ENCODE measurements around the gene CLDN24. TPM values are rescaled to one million over a fixed set of nuclear protein-coding genes. Genes with fewer than 3 reads are reported as not detected.

The CLDN24 gene
- polyA plus RNA-seq, 1 of the 3 experiments (the other 2 are of a cell fraction): not detected

GRCh38 chr4:183362916-183363542, 40.8 kb upstream of the CLDN24 start:
- no peaks in the 10 kb centered on the region for H3K79me2 ChIP-seq (ENCODE audit: insufficient read depth)
- no peak overlapping the region for H3K27ac ChIP-seq (ENCODE audit: low read depth in 2 of 2, low read length in 1 of 2)
- DNase-seq: no peak
- no peaks in the 10 kb centered on the region for H4K20me1 ChIP-seq (ENCODE audit: insufficient read depth)
- TF ChIP-seq TEAD4 (IDR thresholded peaks at IDR 0.05; ENCODE audit: borderline replicate concordance, insufficient read depth) (no peak), CTCF (IDR thresholded peaks at IDR 0.05) (no peak), ELF1 (IDR thresholded peaks at IDR 0.05) (no peak), EP300 (IDR thresholded peaks at IDR 0.05; ENCODE audit: borderline replicate concordance in 1 of 2, low read depth in 1 of 2, low read length in 1 of 2) (no peak), FOXM1 (IDR thresholded peaks at IDR 0.05; ENCODE audit: low read depth) (no peak), RFX5 (IDR thresholded peaks at IDR 0.05; ENCODE audit: low read length) (no peak), SMC3 (IDR thresholded peaks at IDR 0.05; ENCODE audit: low read depth, low read length) (no peak), GATA2 (CRISPR knock-in tag; IDR thresholded peaks at IDR 0.05) (no peak), SIN3A (IDR thresholded peaks at IDR 0.05; ENCODE audit: borderline replicate concordance, low read depth, low read length) (no peak)
- TF ChIP-seq, protein P1, sequence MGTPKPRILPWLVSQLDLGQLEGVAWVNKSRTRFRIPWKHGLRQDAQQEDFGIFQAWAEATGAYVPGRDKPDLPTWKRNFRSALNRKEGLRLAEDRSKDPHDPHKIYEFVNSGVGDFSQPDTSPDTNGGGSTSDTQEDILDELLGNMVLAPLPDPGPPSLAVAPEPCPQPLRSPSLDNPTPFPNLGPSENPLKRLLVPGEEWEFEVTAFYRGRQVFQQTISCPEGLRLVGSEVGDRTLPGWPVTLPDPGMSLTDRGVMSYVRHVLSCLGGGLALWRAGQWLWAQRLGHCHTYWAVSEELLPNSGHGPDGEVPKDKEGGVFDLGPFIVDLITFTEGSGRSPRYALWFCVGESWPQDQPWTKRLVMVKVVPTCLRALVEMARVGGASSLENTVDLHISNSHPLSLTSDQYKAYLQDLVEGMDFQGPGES (IDR thresholded peaks at IDR 0.05; ENCODE audit: low read depth, low read length): no peak
- H3K9ac ChIP-seq: no peak overlapping the region
- H3K4me1 ChIP-seq (ENCODE audit: control insufficient read depth in 1 of 2, insufficient read depth in 2 of 2, low read depth in 1 of 2, low read length in 1 of 2): 0 out of 4 replicates have a peak, but pooled peaks cover 0 to 7% of the 10 kb centered on the region in 2 experiments
- ChIA-PET CTCF (interaction anchor here (1.6 kb wide), 1 partner anchor 44 kb away, joined by 3 read pairs; no protein-coding TSS in a partner anchor), POLR2A (no interaction called here)
- H3K9me3 ChIP-seq: no peaks in the 10 kb centered on the region
- H3F3A ChIP-seq (replicated peaks; ENCODE audit: insufficient read depth): peaks cover 13% of the 10 kb centered on the region
- no peak overlapping the region for H2AFZ ChIP-seq (ENCODE audit: low read depth)
- no peak overlapping the region for H3K4me2 ChIP-seq
- H3K36me3 ChIP-seq (replicated peaks in 1 of 2; ENCODE audit: control insufficient read depth in 1 of 2, insufficient read depth in 2 of 2, low read length in 1 of 2): no peaks in the 10 kb centered on the region
- WGBS (ENCODE audit: low lambda C conversion rate): 79% methylated on average over 15 of the region's 15 CpGs
- H3K4me3 ChIP-seq (ENCODE audit: low read depth in 2 of 2, low read length in 1 of 2): no peak overlapping the region
- H3K9me2 ChIP-seq: no peaks in the 10 kb centered on the region
- H3K27me3 ChIP-seq (ENCODE audit: insufficient read depth): no peaks in the 10 kb centered on the region

- no peaks in the 10 kb centered on the region for H3K79me2 ChIP-seq (ENCODE audit: insufficient read depth)
- H3K36me3 ChIP-seq (replicated peaks in 1 of 2; ENCODE audit: control insufficient read depth in 1 of 2, insufficient read depth in 2 of 2, low read length in 1 of 2): no peaks in the 10 kb centered on the region
- TF ChIP-seq, protein P2, sequence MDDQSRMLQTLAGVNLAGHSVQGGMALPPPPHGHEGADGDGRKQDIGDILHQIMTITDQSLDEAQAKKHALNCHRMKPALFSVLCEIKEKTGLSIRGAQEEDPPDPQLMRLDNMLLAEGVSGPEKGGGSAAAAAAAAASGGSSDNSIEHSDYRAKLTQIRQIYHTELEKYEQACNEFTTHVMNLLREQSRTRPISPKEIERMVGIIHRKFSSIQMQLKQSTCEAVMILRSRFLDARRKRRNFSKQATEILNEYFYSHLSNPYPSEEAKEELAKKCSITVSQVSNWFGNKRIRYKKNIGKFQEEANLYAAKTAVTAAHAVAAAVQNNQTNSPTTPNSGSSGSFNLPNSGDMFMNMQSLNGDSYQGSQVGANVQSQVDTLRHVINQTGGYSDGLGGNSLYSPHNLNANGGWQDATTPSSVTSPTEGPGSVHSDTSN (IDR thresholded peaks at IDR 0.05): no peak
- TF ChIP-seq YY1 (IDR thresholded peaks at IDR 0.05; ENCODE audit: low read depth): no peak
- no peak for TF ChIP-seq SIN3A (IDR thresholded peaks at IDR 0.05; ENCODE audit: borderline replicate concordance, low read depth, low read length)
- TF ChIP-seq NRF1 (IDR thresholded peaks at IDR 0.05; ENCODE audit: low read depth, low read length): no peak
- no peak for TF ChIP-seq ELF1 (IDR thresholded peaks at IDR 0.05)
- no peak for TF ChIP-seq TAF1 (IDR thresholded peaks at IDR 0.05; ENCODE audit: borderline replicate concordance, low read depth, low read length)
- TF ChIP-seq JUND (IDR thresholded peaks at IDR 0.05): no peak
- TF ChIP-seq GATA2 (CRISPR knock-in tag; IDR thresholded peaks at IDR 0.05): no peak
- no peak for TF ChIP-seq ZBTB33 (IDR thresholded peaks at IDR 0.05; ENCODE audit: borderline replicate concordance, low read depth)
- TF ChIP-seq, protein P3, sequence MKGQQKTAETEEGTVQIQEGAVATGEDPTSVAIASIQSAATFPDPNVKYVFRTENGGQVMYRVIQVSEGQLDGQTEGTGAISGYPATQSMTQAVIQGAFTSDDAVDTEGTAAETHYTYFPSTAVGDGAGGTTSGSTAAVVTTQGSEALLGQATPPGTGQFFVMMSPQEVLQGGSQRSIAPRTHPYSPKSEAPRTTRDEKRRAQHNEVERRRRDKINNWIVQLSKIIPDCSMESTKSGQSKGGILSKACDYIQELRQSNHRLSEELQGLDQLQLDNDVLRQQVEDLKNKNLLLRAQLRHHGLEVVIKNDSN (IDR thresholded peaks at IDR 0.05; ENCODE audit: borderline replicate concordance, low read depth): no peak
- no peak for TF ChIP-seq FOXM1 (IDR thresholded peaks at IDR 0.05; ENCODE audit: low read depth)
- no peak for TF ChIP-seq FOXJ3 (CRISPR knock-in tag; IDR thresholded peaks at IDR 0.05)
- no peak for TF ChIP-seq RCOR1 (IDR thresholded peaks at IDR 0.05; ENCODE audit: low read length)
- no peak for TF ChIP-seq TCF12 (IDR thresholded peaks at IDR 0.05)
- TF ChIP-seq FOSL2 (IDR thresholded peaks at IDR 0.05; ENCODE audit: borderline replicate concordance, low read depth): no peak
- no peak for DNase-seq
- no peaks in the 10 kb centered on the region for H3K9me2 ChIP-seq
- H3K4me1 ChIP-seq (ENCODE audit: control insufficient read depth in 1 of 2, insufficient read depth in 2 of 2, low read depth in 1 of 2, low read length in 1 of 2): 0 out of 4 replicates have a peak, but pooled peaks cover 0 to 7% of the 10 kb centered on the region in 2 experiments
- H3K9me3 ChIP-seq: no peaks in the 10 kb centered on the region
- ChIA-PET POLR2A (no interaction called here), CTCF (no interaction called here)
- H3K27ac ChIP-seq (ENCODE audit: low read depth in 2 of 2, low read length in 1 of 2): no peak overlapping the region
- no peak overlapping the region for H2AFZ ChIP-seq (ENCODE audit: low read depth)
- H3K4me2 ChIP-seq: no peak overlapping the region
- H4K20me1 ChIP-seq (ENCODE audit: insufficient read depth): no peaks in the 10 kb centered on the region
- 87% methylated on average over 4 of the region's 4 CpGs for WGBS (ENCODE audit: low lambda C conversion rate)
- peaks cover 13% of the 10 kb centered on the region for H3F3A ChIP-seq (replicated peaks; ENCODE audit: insufficient read depth)
- H3K27me3 ChIP-seq (ENCODE audit: insufficient read depth): no peaks in the 10 kb centered on the region
- no peak overlapping the region for H3K4me3 ChIP-seq (ENCODE audit: low read depth in 2 of 2, low read length in 1 of 2)
- H3K9ac ChIP-seq: no peak overlapping the region
Observed at GRCh38 chr4:183362036-183362435, 39.8 kb upstream of the CLDN24 start.
